GM18505 (cell line): Measurements from ENCODE around the gene MARCHF3.
"Not testable (repeated sequence)": the region's sequence is repeated elsewhere in the genome, so short reads cannot be mapped to it uniquely, and the experiment has no call there.

Experiments
- ATAC-seq: cut with Tn5 transposase; IDR thresholded peaks from one replicate; pipeline ENCODE4 v1.9.1; 2021; ENCODE audit not compliant: unreplicated experiment
- POLR2A ChIP-seq: IDR thresholded peaks from 4 replicates; pipeline ENCODE4 v1.6.1; 2011; ENCODE audit warnings: borderline replicate concordance; ENCODE audit not compliant: insufficient read depth, insufficient read length; ENCODE audit errors: extremely low read depth

MARCHF3 gene

GRCh38 chr5:127061537-127061936, 31.2 kb upstream of the MARCHF3 start:
- no peak for TF ChIP-seq POLR2A
- no peak for ATAC-seq

GRCh38 chr5:127060470-127060985, 30.2 kb upstream of the MARCHF3 start:
- TF ChIP-seq POLR2A = no peak
- no peak for ATAC-seq

GRCh38 chr5:127056896-127057295, 26.5 kb upstream of the MARCHF3 start:
- TF ChIP-seq POLR2A = no peak
- no peak for ATAC-seq

- TF ChIP-seq POLR2A = no peak
- ATAC-seq = no peak
Measured at GRCh38 chr5:127055880-127056653, 25.7 kb upstream of the MARCHF3 start.

GRCh38 chr5:127053551-127053950, 23.2 kb upstream of the MARCHF3 start:
- ATAC-seq = not testable (repeated sequence)

- TF ChIP-seq POLR2A = no peak
- no peak for ATAC-seq
Measured at GRCh38 chr5:127053049-127053448, 22.7 kb upstream of the MARCHF3 start.

- no peak for ATAC-seq
- TF ChIP-seq POLR2A = no peak
Measured at GRCh38 chr5:127051591-127051990, 21.2 kb upstream of the MARCHF3 start.

- ATAC-seq = no peak
- TF ChIP-seq POLR2A = no peak
Measured at GRCh38 chr5:127046343-127047072, 16.1 kb upstream of the MARCHF3 start.

- no peak for TF ChIP-seq POLR2A
- ATAC-seq = no peak
Measured at GRCh38 chr5:127042593-127042992, 12.2 kb upstream of the MARCHF3 start.

GRCh38 chr5:127041571-127041970, 11.2 kb upstream of the MARCHF3 start:
- ATAC-seq = no peak
- no peak for TF ChIP-seq POLR2A

GRCh38 chr5:127040796-127041520, 10.6 kb upstream of the MARCHF3 start:
- ATAC-seq = no peak
- no peak for TF ChIP-seq POLR2A

- no peak for ATAC-seq
- no peak for TF ChIP-seq POLR2A
Measured at GRCh38 chr5:127038550-127038949, 8.2 kb upstream of the MARCHF3 start.

GRCh38 chr5:127031863-127032232, 1.5 kb upstream of the MARCHF3 start:
- ATAC-seq = no peak
- no peak for TF ChIP-seq POLR2A

- ATAC-seq = peak; percentile 13
Measured at GRCh38 chr5:127031147-127031862, 947 bp upstream of the MARCHF3 start.

More at GRCh38 chr5:127031147-127031862, 947 bp upstream of the MARCHF3 start:
- TF ChIP-seq POLR2A = no peak
